ENCODE results near the gene CLCF1. TPM values are rescaled to one million over a fixed set of nuclear protein-coding genes. Genes with fewer than 3 reads are reported as not detected.

Gene CLCF1
- total RNA-seq, 2 experiments from 2014 or later = 0.10 to 0.17 TPM

DNA sequence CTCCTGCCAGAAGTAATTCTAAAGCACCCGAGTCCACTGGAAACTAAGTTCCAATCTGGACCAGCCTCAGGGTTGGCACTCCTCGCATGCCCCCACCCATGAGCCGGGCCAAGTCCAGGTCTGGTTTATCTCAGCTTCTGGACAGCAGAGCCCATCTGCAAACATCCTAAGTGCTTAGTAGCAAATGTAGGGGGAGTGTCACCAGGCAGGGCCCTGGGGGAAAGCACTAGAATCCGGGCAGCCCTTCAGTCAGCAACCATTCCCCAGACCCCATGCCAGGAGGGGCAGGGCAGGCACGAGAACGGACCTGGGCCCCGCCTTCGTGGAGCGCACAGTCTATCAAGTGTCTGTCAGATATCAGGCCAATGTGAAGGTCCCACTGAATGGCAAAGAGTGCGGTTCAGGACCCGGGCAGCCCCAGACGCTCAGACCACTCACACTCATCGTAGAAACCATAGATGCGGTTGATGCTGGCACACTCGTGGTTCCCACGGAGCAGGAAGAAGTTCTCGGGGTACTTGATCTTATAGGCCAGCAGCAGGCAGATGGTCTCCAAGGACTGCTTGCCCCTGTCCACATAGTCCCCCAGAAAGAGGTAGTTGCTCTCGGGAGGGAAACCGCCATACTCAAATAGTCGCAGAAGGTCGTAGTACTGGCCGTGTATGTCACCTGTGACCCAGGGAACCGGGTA is 27.0 kb upstream of the CLCF1 start:
- ChIA-PET CTCF (interaction anchor here (0.6 to 38.4 kb wide), 24 partner anchors 8 to 318 kb away, joined by 3 to 841 read pairs (median 6); partner anchors contain the start of genes AIP, CARNS1, CLCF1 and PITPNM1), POLR2A (interaction anchor here (0.6 to 2.2 kb wide), 3 partner anchors 8 to 170 kb away, joined by 3 to 10 read pairs (median 6); partner anchors contain the start of genes PTPRCAP and RAD9A)
- H3K36me3 Mint-ChIP-seq (ENCODE audit: low read depth) = peaks cover 53% of the 10 kb centered on the region
- H3K27me3 Mint-ChIP-seq = no peaks in the 10 kb centered on the region
- H3K9me3 Mint-ChIP-seq = no peaks in the 10 kb centered on the region
- H3K4me1 Mint-ChIP-seq = peaks cover 55% of the 10 kb centered on the region
- peak overlapping the region; percentile 85 for H3K4me3 Mint-ChIP-seq
- no peak for DNase-seq
- peak overlapping the region; percentile 63 for H3K27ac Mint-ChIP-seq

DNA sequence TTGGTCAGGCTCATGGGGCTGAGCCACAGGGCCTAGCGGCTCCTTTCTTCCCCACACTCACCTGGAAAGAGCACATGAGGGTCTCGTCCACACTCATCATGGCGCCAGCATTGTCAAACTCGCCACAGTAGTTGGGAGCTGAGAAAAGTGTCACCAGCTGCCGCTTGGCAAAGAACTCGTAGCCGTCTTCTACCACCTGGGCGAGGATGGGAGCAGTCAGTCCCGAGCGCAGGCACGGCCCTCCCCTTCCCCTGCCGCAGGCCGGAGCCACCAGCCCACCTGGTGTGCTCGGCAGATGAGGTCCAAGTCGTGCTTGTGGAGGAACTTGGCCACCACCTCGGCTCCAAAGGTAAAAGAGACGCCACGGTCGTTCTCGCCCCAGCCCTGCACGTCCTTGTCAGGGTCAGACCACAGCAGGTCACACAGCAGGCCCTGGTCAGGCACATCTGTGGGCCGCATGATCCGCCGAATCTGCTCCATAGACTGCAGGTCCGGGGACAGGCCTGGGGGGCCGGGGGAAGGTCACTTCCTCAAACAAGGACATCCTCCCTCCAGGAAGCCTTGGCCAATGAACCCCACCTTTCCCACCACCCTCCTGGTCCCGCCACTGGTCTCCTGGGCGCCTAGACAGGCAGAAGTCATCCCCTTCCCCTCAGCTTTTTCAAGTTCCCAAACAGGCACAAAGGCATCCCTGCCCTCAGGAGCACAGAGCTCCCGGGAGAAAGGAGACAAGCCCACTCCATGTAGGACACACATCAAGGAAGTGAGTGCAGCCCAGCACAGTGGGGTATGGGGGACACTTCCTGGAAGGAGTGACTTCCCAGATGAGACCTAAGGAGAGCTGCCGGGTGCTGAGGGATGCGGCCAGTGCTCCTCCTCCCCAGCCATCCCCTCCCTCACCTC is 25.5 kb upstream of the CLCF1 start:
- ChIA-PET POLR2A (interaction anchor here (0.6 kb wide), 1 partner anchor 209 kb away, joined by 5 read pairs; no protein-coding TSS in a partner anchor), CTCF (interaction anchor here (2.0 to 38.4 kb wide), 2 partner anchors 16 to 35 kb away, joined by 11 to 841 read pairs; partner anchors contain the start of genes CLCF1 and POLD4)
- H3K4me3 Mint-ChIP-seq = peak overlapping the region; percentile 40
- H3K27ac Mint-ChIP-seq = peak overlapping the region; percentile 36
- H3K36me3 Mint-ChIP-seq (ENCODE audit: low read depth) = peaks cover 45% of the 10 kb centered on the region
- H3K27me3 Mint-ChIP-seq = no peaks in the 10 kb centered on the region
- DNase-seq = no peak
- peaks cover 55% of the 10 kb centered on the region for H3K4me1 Mint-ChIP-seq
- H3K9me3 Mint-ChIP-seq = no peaks in the 10 kb centered on the region

DNA sequence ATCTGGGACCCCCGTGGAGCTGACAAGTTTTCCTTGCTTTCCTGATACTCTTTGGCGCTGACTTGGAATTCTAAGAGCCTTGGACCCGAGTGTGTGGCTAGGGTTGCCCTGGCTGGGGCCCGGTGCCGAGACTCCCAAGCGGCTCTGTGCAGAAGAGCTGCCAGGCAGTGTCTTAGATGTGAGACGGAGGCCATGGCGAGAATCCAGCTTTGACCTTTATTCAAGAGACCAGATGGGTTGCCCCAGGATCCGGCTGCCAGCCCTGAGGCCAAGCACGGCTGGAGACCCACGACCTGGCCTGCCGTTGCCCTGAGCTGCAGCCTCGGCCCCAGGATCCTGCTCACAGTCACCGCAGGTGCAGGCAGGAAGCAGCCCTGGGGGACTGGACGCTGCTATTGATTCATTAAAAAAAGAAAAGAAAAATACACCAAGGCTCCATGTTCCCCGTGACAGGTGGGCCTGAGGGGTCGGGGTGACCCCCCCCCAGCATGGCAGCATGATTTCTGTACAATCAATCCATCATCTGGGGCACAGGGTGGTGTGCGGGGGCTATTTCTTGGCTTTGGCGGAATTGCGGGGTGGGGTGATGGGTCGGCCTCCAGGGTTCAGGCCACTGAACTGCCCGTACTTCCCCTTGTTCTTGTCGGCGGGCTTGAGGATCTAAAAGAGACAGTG is 24.7 kb upstream of the CLCF1 start:
- Mint-ChIP-seq H3K27ac (peak overlapping the region; percentile 36), H3K27me3 (no peaks in the 10 kb centered on the region)
- CTCF ChIA-PET = interaction anchor here (1.0 to 38.4 kb wide), 5 partner anchors 9 to 35 kb away, joined by 3 to 841 read pairs (median 3); partner anchors contain the start of genes CLCF1 and POLD4

DNA sequence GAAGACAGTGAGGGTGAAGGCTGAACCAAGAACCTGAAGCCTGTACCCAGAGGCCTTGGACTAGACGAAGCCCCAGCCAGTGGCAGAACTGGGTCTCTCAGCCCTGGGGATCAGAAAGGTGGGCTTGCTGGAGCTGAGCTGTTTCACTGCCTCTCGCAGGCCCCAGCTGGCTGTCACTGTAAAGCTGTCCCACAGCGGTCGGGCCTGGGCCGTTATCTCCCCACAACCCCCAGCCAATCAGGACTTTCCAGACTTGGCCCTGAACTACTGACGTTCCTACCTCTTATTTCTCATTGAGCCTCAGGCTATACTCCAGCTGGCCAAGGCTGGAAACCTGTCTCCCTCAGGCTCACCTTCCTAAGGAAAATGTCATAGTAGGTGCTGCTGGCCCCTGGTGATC is 24.1 kb upstream of the CLCF1 start:
- Mint-ChIP-seq H3K36me3 (ENCODE audit: low read depth) (peaks cover 48% of the 10 kb centered on the region), H3K4me1 (peaks cover 56% of the 10 kb centered on the region), H3K9me3 (no peaks in the 10 kb centered on the region), H3K27me3 (no peaks in the 10 kb centered on the region), H3K27ac (no peak overlapping the region), H3K4me3 (no peak overlapping the region)
- CTCF ChIA-PET = interaction anchor here (1.0 to 38.4 kb wide), 5 partner anchors 8 to 34 kb away, joined by 3 to 841 read pairs (median 3); partner anchors contain the start of genes CLCF1 and POLD4
- DNase-seq = no peak
- POLR2A ChIA-PET = no interaction called here

More for the DNA sequence above, 24.7 kb upstream of the CLCF1 start:
- POLR2A ChIA-PET = no interaction called here
- Mint-ChIP-seq H3K9me3 (no peaks in the 10 kb centered on the region), H3K4me1 (peaks cover 56% of the 10 kb centered on the region), H3K36me3 (ENCODE audit: low read depth) (peaks cover 46% of the 10 kb centered on the region), H3K4me3 (no peak overlapping the region)
- no peak for DNase-seq

DNA sequence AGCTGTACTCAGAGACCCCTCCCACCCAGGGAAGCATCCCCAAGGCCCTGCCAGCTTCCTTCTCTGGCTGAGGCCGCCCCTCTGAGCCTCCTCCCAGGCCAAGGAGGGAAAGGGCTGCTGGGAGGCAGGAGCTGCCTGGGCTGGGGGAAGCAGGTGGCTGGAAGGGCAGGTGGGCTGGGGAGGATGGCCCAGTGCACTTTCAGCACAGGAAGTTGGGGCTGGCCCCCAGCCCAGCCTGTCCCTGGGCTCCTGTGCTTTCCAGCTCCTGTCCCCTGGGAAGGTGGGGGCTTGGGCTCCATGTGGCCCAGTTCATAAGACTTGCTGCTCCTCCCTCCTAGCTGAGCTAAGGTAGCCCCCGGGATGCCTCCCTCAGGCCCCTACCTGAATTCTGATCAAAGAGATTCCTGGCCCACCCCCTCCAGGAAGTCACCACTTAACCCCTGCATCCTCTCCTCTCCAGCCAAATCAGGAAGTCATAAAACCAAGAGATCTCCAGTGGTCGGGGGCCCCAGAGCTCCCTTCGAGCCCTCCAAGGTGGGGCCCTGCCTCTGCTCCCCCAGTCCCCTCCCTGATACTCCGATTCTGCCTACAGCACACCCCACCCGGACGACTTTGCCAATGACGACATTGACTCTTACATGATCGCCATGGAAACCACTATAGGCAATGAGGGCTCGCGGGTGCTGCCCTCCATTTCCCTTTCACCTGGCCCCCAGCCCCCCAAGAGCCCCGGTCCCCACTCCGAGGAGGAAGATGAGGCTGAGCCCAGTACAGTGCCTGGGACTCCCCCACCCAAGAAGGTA is 23.4 kb upstream of the CLCF1 start:
- Mint-ChIP-seq H3K9me3 (no peaks in the 10 kb centered on the region), H3K4me1 (peaks cover 51% of the 10 kb centered on the region), H3K4me3 (peak overlapping the region; percentile 24), H3K27me3 (no peaks in the 10 kb centered on the region), H3K27ac (peak overlapping the region; percentile 71), H3K36me3 (ENCODE audit: low read depth) (peaks cover 52% of the 10 kb centered on the region)
- no peak for DNase-seq
- POLR2A ChIA-PET = interaction anchor here (0.6 to 0.7 kb wide), 2 partner anchors 44 to 532 kb away, joined by 3 to 5 read pairs; partner anchors contain the start of gene POLD4
- CTCF ChIA-PET = interaction anchor here (0.8 to 38.4 kb wide), 5 partner anchors 8 to 79 kb away, joined by 3 to 841 read pairs (median 6); partner anchors contain the start of genes CLCF1 and POLD4

- Mint-ChIP-seq H3K4me1 (peaks cover 53% of the 10 kb centered on the region), H3K9me3 (no peaks in the 10 kb centered on the region), H3K27me3 (no peaks in the 10 kb centered on the region), H3K4me3 (peak overlapping the region; percentile 10), H3K36me3 (ENCODE audit: low read depth) (peaks cover 52% of the 10 kb centered on the region), H3K27ac (peak overlapping the region; percentile 71)
- DNase-seq = no peak
- POLR2A ChIA-PET = interaction anchor here (0.6 to 0.7 kb wide), 2 partner anchors 43 to 531 kb away, joined by 3 to 5 read pairs; partner anchors contain the start of gene POLD4
- CTCF ChIA-PET = interaction anchor here (0.8 to 38.4 kb wide), 4 partner anchors 9 to 79 kb away, joined by 3 to 841 read pairs (median 6); partner anchors contain the start of genes CLCF1 and POLD4
These were observed 22.8 kb upstream of the CLCF1 start for GRCh38 chr11:67396259-67396581.

- Mint-ChIP-seq H3K27me3 (no peaks in the 10 kb centered on the region), H3K4me3 (peak overlapping the region; percentile 10), H3K36me3 (ENCODE audit: low read depth) (peaks cover 49% of the 10 kb centered on the region), H3K27ac (peak overlapping the region; percentile 71), H3K9me3 (no peaks in the 10 kb centered on the region), H3K4me1 (peaks cover 58% of the 10 kb centered on the region)
- POLR2A ChIA-PET = no interaction called here
- no peak for DNase-seq
- CTCF ChIA-PET = interaction anchor here (0.8 to 38.4 kb wide), 4 partner anchors 9 to 78 kb away, joined by 3 to 841 read pairs (median 6); partner anchors contain the start of genes CLCF1 and POLD4
These were observed 22.3 kb upstream of the CLCF1 start for GRCh38 chr11:67395555-67396258.

GRCh38 chr11:67393990-67394389 is 20.6 kb upstream of the CLCF1 start:
- CTCF ChIA-PET = interaction anchor here (1.1 to 38.4 kb wide), 6 partner anchors 7 to 180 kb away, joined by 3 to 841 read pairs (median 6); partner anchors contain the start of genes CLCF1, POLD4 and PPP1CA
- H3K27ac Mint-ChIP-seq = no peak overlapping the region
- no peak for DNase-seq
- no peaks in the 10 kb centered on the region for H3K27me3 Mint-ChIP-seq
- H3K4me1 Mint-ChIP-seq = peaks cover 55% of the 10 kb centered on the region
- no peaks in the 10 kb centered on the region for H3K9me3 Mint-ChIP-seq
- peak overlapping the region; percentile 91 for H3K4me3 Mint-ChIP-seq
- POLR2A ChIA-PET = no interaction called here
- peaks cover 39% of the 10 kb centered on the region for H3K36me3 Mint-ChIP-seq (ENCODE audit: low read depth)

- Mint-ChIP-seq H3K27me3 (no peaks in the 10 kb centered on the region), H3K36me3 (ENCODE audit: low read depth) (peaks cover 37% of the 10 kb centered on the region), H3K4me3 (peak overlapping the region; percentile 91), H3K9me3 (no peaks in the 10 kb centered on the region), H3K27ac (no peak overlapping the region), H3K4me1 (peaks cover 54% of the 10 kb centered on the region)
- no peak for DNase-seq
- ChIA-PET CTCF (interaction anchor here (1.4 to 38.4 kb wide), 5 partner anchors 8 to 76 kb away, joined by 4 to 841 read pairs (median 6); partner anchors contain the start of genes CLCF1, POLD4 and PPP1CA), POLR2A (no interaction called here)
These were observed 20.0 kb upstream of the CLCF1 start for GRCh38 chr11:67393437-67393836.

DNA sequence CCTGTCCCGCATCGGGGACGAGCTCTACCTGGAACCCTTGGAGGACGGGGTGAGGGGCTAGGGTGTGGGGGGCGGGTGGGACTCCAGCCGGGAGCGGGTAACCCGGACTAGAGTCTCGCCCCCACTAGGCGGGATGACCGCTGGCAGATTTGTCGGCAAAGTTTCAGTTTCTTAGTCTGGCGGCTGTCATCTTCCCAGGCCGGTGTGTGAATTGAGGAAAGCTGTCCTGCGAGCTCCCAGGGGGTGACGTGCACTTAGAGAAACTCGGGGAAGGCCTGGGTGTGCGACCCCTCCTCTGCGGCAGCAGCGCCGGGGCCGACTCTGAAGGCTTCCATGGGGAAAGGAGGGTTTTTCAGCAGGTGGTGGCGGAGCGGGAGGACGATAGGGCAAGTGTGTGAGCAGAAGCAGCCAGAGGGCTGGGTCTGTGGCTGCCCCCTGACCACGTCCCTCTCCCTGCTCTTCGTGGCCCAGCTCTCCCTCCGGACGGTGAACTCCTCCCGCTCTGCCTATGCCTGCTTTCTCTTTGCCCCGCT is 18.9 kb upstream of the CLCF1 start:
- peaks cover 28% of the 10 kb centered on the region for H3K36me3 Mint-ChIP-seq (ENCODE audit: low read depth)
- CTCF ChIA-PET = interaction anchor here (0.9 to 38.4 kb wide), 10 partner anchors 9 to 115 kb away, joined by 3 to 841 read pairs (median 4); partner anchors contain the start of genes CDK2AP2, CLCF1, POLD4 and PPP1CA
- DNase-seq = no peak
- POLR2A ChIA-PET = interaction anchor here (0.5 to 1.6 kb wide), 4 partner anchors 9 to 46 kb away, joined by 3 to 6 read pairs (median 3); partner anchors contain the start of genes PPP1CA and RPS6KB2
- no peaks in the 10 kb centered on the region for H3K9me3 Mint-ChIP-seq
- peaks cover 44% of the 10 kb centered on the region for H3K4me1 Mint-ChIP-seq
- H3K27ac Mint-ChIP-seq = peak overlapping the region; percentile 63
- H3K4me3 Mint-ChIP-seq = peak overlapping the region; percentile 91
- peaks cover 2% of the 10 kb centered on the region for H3K27me3 Mint-ChIP-seq
